Glomerular visceral epithelial cell (primary cell): ENCODE results near the gene LHFPL2.
A peak's percentile ranks its signal among the peaks of the same experiment; 100 is the strongest.

Experiments
- DNase-seq: peaks from one replicate; pipeline ENCODE4 v3.0.0-alpha.2; 2016; ENCODE audit errors: extremely low spot score

The LHFPL2 gene

DNA sequence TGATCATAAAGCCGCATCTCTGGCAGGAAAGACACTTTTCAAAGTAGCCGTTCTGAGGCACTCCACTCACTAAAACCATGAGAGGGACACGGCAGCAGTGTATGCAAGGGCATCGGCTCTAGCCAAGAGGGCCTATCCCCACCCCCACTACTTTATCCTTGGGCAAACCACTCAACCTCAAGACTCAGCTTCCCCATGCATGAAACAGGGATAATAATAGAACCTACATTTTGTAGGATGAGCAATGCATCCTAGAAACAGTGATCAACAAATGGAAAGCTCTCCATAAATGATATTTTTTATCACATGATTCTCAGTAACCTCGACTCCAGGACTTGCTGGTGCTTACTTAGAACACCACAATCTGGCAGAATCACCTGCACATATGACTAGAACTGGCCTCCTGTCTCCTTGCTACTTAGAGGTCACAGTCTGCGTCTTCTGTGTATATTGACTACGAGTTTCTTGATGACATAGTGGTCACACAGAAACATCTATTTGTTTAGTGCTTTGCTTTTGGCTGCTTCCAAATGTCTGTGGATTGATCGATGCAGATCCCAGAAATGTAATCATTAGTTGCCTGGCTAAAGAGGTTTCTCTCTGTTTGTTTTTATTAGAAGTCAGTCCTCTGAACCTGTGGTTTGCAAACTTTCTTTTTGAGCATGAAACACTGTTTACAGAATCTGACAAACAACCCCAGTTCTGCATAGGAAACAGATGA lies 102.1 kb downstream of the LHFPL2 start:
- DNase-seq: no peak

DNA sequence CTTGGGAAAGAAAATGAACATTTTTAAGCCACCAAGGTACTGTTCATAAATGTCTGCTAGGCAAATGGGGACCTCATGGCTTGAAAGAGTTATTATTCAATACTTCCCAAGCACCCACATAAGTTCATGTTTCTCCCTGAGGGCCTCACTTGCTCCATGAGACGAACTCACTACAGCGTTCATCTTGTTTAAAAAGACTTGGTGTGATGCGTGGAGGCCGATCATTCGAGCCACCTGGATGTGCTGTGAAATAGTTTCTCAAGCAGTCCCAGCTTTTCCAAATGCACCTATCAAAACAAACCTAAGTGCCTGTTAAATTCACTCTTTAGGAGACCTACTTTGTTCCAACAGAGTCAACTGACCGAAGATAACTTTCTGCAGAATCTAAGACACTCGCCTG lies 103.2 kb downstream of the LHFPL2 start:
- DNase-seq: no peak

DNA sequence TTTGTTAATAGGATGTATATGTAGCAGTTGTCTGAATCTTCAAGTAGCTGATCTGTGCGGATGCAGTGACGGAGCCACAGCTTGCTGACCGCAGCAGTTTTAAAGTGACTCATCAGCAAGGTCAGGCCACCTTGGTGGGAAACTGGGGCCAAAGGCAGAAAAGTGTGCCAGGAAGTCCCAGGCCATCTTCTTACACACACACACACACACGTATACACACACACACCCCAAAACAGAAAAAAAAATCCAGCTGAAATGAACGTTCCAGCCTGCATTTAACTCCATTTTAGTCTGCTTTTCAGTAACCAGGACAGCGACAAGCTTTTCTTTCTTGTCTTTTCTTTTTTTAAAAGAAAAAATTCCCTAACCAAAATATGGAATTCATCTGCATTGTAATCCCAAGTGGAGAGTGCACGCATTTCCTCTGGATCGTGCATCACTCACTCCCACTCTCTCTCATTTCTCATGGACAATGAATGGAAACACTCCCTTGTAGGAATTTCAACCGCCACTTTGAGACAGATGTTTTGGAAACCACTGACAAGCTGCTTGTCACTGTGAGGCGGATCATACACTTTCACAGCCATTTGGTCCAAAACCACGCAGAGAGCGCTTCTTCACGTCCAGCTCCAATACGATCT lies 103.9 kb downstream of the LHFPL2 start:
- DNase-seq: peak; percentile 55

DNA sequence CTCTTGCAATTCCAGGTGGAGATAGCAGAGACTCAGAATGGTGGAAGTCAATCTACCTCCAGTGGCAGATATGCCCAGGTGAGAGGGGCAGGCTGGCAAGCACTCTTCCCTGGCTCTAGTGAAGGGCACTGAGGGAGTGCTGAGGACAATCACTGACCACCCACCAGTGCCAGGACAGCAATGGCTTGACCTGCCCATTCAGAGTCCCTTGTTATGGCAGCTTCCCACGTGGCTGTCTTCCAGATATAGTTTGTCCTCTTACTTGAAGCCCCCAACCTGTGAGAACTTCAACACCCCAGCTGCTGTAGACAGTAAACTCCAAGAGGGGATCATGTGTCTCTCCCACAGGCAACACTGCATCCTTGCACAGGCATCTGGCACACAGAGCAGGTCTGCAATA lies 104.7 kb downstream of the LHFPL2 start:
- DNase-seq: no peak

DNA sequence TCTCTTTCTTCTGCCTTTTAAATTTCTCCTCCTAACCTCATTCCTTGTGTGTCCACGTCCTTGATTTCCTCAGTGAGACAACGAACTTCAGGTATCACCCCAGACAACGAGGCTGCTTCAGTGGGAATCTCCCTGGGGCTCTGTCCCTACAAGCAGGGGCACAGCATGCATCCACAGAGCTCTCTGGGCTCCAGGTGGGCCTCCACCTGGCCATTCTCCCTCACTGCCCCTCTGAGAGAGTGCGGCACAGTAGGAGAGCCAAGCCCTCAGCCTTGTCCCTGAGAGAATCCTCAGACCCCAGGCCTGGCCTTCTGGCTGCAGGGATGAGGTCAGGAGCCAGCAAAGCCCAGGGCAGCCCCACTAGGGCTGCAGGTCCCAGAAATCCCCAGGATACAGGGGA lies 105.3 kb downstream of the LHFPL2 start:
- DNase-seq: no peak

DNA sequence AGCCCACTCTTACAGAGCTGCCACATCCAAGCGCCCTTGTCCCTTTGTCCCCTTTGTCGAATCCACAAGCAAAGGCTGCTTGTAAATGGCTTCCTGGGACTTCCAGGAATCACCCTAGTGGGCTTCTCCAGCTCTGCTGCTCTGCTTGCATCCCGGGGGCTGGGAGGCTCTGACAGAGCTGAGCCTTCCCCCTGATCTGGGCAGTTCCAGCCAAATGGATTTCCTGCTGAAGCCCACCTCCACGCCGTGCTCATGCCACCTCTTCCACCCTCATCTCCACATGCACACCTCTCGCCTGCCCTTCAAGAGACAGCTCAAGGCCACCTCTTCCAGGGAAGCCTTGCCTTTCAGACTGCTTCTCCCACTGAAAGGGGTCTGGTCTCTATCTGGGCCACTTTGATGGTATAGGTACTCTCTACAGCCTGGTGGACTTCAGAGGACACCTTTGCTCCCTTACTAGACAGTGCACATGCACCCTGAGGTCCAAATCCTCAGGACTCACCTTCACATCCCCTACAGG lies 106.2 kb downstream of the LHFPL2 start:
- no peak for DNase-seq

DNA sequence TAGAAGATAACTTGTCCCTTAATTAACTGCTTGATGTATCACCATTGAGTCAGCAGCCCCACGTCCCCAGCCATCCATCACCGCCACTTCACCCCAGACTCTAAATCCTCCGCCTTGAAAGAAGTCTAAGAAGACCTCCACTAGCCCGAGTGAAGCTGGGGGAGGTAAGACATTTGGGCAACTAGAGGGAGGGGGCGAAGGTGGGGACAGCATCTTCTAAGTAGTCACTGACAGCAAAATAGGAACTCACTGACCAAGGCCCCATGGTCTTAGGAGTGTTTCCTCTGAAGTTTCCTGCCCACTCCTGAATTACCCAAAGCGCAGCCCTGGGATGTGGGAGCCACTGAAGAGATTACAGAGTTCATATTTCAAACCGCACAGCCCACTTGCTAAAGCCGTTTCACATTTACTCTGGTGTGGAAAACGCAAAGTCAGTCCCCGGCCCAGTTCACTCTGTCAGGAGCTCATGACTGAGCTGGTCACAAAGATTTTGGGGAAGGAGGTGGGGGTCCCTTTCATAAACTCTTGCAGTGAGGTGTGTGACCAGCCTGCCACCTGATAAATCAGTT lies 107.4 kb downstream of the LHFPL2 start:
- no peak for DNase-seq

DNA sequence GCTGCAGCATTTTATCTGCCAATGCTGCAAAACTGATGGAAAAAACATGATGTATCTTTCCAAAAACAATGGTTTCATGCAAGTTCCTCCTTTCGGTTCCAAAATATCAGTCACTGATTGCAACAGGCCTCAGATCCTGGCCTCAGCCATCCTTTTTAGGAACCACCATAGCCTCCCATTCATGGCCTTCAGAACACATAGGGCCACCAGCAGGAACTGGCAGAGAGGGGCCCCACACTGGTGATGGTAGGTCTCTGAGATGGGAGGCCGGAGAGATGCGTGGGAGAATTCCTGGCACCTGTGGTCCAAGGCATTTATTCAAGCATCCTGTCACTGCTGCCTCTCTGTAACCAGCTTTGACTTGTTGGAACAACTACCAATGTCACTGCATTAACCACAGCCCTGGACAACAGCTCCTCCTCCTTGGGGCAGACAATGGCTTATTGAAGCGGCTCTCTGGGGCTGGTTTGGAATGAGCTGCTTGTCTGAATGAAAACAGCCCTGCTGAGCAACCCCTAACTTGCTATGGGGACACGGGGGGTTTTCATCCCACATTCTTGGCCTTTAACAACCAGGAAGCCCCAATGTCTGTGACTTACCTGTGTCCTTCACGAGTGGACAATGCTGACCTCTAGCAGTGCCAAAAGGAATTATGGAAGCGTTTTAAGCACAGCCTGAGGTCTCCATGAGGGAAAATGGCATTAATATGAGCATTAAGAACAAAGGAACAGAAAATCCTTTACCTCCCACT lies 108.1 kb downstream of the LHFPL2 start:
- no peak for DNase-seq

DNA sequence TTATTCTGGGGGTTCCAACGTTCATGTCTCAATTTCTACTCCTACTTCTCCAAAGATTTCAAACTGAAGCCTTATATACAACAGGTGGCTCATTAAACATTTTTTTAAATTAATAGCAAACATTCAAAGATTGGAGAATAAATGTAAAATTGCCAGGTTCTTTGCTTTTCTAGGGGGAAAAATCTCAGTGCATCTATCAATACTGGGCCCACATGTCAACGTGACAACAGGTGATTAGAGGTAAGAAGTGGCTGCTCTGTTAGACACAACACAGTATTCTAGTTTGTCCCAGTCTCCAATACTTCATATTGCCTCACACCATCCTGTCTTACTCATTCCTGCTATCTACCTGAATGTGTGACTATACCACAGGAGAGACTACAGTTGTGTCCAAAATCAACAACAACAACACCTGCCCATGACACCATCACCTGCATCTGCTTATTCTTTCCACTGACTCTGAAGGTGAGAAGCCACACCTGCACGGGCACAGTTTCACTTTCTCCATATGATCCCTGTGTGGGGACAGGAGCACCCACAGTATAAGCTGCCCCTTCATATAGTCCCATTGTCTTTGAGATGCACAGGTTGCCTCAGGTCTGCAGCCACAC lies 110.2 kb downstream of the LHFPL2 start:
- no peak for DNase-seq

DNA sequence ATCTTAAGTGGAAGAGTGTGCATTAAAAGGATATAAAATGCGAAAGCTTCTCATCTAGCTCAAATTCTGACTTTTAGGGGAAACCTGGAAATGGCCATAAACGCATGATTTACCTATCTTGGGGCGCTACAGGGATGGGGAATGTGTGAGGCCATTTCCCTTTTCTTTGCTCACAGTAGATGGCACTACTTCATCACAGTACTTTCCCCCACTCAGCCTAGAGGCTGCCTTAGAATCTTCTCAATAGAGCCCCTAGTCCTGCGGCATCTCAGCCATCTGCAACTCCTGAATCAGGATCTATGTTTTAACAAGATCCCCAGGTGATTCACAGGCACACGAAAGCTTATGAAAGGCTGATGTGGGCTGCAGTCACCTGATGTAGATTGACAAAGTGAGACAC lies 110.8 kb downstream of the LHFPL2 start:
- DNase-seq: peak; percentile 46

DNA sequence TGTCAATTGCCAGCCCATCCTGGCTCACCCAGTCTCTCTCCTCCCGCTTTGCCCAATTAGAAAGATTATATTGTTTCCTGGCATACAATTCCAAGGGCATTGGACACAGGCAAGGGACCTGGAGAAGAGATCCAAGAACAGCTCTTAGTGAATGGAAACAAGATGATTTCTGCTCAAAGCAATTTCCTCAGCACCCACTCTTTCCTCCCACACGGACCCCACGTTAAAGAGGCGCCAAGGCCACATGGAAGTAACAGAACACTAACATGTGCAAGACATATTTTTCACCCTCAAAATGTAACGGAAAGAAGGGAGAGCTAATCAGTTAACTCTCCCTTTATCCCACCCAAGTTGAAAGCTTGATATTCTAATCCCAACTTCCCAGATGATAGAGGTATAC lies 111.2 kb downstream of the LHFPL2 start:
- no peak for DNase-seq

DNA sequence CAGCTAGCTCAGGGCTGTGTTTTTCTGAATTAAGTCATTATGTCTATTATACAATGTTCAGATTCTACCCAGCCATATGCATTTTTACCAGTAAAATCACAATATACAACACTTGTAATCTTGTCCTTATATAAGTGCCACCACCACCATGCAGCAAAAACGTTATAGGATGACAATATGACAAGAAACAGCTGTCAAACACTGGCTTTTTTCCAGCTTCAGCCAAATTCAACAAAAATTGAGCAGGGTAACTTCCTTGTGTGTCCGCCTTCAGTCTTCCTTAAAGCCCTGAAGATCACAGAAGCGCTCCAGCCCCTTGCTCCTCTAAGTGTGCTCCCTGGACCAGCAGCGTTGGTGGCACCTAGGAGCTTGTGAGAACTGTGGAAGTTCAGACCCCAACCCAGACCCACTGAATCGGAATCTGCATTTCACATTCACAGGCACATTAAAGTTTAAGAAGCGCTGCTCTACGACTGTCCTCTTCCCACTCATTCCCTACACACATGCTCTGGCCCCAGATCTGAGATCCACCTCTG lies 111.8 kb downstream of the LHFPL2 start:
- no peak for DNase-seq

DNA sequence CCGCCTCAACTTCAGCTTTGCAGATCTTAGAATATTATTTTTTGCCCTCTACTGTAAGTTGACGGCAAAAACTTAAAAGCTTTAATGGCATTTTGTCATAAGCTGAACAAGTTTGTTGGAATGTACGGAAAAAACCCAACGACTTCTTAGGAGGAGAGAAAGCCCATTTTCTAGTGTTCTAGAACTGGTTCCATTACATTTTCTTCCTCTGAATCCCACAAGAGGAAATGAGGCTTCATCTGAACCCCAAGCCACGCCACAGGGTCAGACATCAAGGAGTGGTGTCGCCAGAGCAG lies 113.7 kb downstream of the LHFPL2 start:
- DNase-seq: no peak

DNA sequence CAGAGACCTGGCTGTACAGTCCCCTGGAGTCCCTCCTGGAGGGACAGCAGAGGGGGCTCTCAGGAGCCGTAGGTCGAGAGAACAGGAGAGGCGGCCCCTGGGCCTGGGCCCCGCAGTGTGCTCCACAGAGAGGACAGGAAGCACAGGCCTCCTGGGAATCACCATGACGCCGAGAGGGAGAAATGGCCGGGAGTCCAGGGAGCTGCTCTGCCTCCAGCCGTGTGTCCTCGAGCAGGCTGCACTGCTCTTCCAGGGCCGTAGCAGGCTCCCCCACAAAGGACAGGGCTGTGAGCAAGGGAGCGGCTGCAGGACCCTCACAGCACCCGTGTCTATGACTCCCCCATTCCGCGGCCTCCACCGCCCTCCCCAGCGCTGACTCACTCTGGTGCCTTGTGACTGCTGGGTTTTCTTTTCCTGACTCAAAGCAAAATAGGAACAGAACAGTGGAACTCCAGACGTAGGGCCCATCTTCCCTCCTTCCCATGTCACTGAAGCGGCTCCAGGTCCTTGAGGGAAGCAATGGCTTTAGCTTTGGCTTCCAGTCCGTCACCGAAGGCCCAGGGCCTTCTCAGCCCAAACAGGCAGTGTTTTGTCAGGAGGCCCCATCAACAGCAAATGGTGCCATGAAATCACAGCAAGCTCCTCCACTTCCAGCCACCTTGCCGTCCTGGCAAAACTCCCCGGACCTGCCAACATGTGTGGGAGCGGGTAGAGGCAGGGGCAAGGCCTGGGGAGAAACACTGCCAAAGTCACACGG lies 114.2 kb downstream of the LHFPL2 start:
- no peak for DNase-seq

DNA sequence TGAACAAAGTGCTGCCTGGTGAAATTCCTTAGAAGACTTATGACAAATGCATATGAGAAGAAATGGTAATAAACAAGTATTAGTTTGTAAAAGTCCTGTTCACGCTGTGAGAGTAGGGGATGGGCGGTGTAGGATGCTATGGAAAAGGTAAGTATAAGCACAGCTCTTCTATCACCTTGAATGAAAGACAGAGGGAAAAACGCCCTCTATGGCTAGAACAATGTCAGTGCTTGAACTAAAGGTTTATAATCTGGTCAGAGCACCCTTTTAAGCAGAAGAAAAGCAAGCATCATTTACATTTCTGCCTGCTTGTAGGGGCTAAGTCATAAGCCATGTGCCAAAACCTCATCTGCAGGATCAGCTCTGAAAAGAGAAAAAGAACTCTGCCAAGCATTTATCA lies 115.2 kb downstream of the LHFPL2 start:
- no peak for DNase-seq

DNA sequence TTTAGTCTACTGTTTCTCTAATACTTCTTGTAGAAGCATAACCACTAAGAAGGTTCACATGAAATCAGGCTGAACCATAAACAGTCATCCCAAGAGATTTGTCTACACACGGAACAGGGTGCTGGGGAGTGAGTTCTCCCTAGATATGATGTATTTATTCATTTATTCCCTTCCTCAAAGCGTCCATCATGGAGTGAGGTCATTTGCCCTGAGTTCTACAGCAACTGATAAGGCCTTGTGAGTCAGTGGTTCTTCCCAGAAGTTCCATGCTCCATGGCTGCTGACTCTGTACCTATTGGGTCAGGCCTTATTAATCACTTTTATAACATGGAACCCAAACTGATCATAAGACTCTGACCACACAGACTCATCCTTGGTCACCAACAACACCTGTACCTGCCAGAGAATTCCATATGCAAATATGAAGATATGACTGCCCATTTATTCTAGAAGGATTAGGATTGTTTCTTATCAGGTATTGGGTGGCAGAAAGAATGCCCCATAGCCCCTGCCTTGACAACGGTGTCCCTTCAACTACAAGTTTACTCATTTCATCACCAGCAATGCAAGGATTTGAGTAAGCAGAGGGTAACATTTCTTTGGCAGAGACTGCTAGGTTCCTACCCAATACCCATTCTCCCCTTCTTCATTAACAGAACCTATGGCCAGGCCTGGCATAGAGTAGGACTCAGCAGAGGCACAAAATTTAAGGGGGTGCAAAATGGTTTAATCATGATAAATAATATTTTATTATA lies 118.1 kb downstream of the LHFPL2 start:
- peak; percentile 78 for DNase-seq

DNA sequence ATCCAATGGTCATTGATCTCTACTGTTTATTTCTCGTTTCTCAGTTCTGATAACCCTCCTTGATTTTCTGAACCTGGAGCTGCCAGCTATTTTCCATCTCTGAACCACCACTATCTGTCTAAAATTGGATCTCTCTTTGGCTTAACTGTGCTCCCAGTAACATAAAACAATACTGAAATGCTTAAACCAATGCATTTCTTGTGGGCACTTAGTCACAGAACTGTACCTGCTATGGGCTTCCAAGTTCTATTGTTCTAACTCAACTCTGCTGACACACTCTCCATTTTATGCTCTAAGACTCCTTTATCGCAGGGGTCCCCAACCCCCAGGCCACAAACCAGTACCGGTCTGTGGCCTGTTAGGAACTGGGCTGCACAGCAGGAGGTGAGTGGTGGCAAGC lies 120.6 kb downstream of the LHFPL2 start:
- no peak for DNase-seq

DNA sequence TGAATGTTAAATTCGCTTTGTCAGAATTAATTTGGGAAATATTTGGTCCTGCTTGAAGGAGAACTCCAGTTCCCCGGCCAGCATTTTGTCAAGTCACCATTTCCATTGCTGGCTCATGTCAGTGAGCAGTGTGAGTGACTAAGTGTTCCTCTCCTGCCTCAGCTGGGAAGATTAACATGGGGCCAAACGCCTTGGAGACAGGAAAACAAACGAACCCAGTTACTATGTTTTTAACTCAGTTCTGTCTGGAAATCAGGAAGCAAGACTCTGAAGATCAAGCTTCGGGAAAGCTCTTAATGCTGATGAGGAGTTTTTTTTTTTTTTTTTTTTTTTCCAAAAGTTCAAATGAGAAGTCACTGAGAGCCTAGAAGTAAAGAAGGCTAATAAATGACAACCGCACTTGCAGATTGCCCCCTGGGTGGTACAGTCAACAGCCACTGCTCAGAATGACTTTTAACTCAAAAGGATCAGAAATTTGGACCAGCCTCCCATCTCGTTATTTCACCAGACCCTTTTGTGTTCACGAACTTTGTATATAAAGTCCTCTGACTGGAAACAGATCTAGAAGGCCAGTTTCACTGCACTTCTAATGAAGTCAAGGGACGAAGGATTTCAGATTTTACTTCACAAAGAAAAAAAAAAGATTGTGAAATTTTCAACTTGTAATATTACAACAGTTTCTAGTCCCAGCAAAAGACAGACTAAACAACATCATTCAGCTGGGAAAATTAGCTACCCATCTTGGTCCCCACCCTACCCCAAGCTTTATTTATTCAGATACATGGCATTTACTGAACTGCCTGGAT lies 121.3 kb downstream of the LHFPL2 start:
- DNase-seq: peak; percentile 91

DNA sequence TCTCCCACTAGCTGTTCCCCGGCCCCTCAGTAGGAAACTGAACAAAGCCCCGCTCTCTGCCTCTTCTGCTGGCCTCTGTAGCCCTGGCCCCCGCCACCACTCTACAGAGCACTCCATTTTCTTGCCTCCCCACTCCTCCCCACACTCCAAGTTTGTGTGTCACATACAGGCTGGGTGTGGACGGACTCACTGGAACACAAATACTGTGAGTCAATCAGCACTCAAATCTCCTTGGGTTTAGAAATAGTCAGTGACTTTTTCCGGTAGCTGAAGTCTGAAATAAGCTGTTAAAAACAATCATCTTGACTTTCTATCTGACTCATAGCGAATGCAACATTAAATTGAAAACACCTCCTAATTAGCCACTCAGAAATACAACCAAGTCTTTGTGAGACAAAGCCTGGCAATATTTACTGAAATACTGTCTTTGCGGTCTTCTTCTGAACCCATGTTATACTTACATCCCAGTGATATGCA lies 122.5 kb downstream of the LHFPL2 start:
- no peak for DNase-seq
